ENCODE measurements around the gene CCER1. TPM values are rescaled to one million over a fixed set of nuclear protein-coding genes. Genes with fewer than 3 reads are reported as not detected.

Gene CCER1
- total and polyA plus RNA-seq, 8 donors = not detected

- Histone ChIP-seq H3K9me3 (no peaks in the 10 kb centered on the region), H3K36me3 (no peaks in the 10 kb centered on the region), H3K4me1 (no peaks in the 10 kb centered on the region), H3K27me3 (no peaks in the 10 kb centered on the region), H3K4me3 (no peak overlapping the region), H3K27ac (no peak overlapping the region)
- intact Hi-C loops (cut with DNase I; ENCODE audit: low total_unique reads) = no loop called here
- DNase-seq = no peak
- TF ChIP-seq POLR2AphosphoS5 (IDR thresholded peaks at IDR 0.05) (no peak), EP300 (IDR thresholded peaks at IDR 0.05) (no peak), CTCF (IDR thresholded peaks at IDR 0.05) (no peak), POLR2A (IDR thresholded peaks at IDR 0.05) (no peak)
- WGBS, 5 donors = 77 to 90% (median 85%) methylated on average over 4 of the region's 4 CpGs
Measured at GRCh38 chr12:90961154-90961553, 6.2 kb upstream of the CCER1 start.

GRCh38 chr12:90959538-90960139, 4.7 kb upstream of the CCER1 start:
- Histone ChIP-seq H3K4me1 (no peaks in the 10 kb centered on the region), H3K36me3 (no peaks in the 10 kb centered on the region), H3K4me3 (no peak overlapping the region), H3K27ac (no peak overlapping the region), H3K27me3 (no peaks in the 10 kb centered on the region), H3K9me3 (no peaks in the 10 kb centered on the region)
- intact Hi-C loops (cut with DNase I; ENCODE audit: low total_unique reads) = no loop called here
- DNase-seq = peak in 1 of 2 donors; percentile 80
- TF ChIP-seq CTCF (IDR thresholded peaks at IDR 0.05) (peak in 5 of 7 experiments; percentile 42 to 53 (median 44)), POLR2A (IDR thresholded peaks at IDR 0.05) (no peak)
- WGBS, 5 donors = 1 to 8% (median 3%) methylated on average over 4 of the region's 4 CpGs

GRCh38 chr12:90959032-90959431, 4.1 kb upstream of the CCER1 start:
- H3K4me1 ChIP-seq = no peaks in the 10 kb centered on the region
- intact Hi-C loops (cut with DNase I; ENCODE audit: low total_unique reads) = no loop called here
- no peak overlapping the region for H3K27ac ChIP-seq
- TF ChIP-seq POLR2A (IDR thresholded peaks at IDR 0.05) (no peak), EP300 (IDR thresholded peaks at IDR 0.05) (no peak), CTCF (IDR thresholded peaks at IDR 0.05) (no peak)
- H3K4me3 ChIP-seq = no peak overlapping the region
- 64 to 72% (median 66%) methylated on average over 4 of the region's 4 CpGs for WGBS, 5 donors
- peak in 1 of 2 donors; percentile 28 for DNase-seq
- no peaks in the 10 kb centered on the region for H3K36me3 ChIP-seq
- H3K27me3 ChIP-seq = no peaks in the 10 kb centered on the region
- H3K9me3 ChIP-seq = no peaks in the 10 kb centered on the region

- no peaks in the 10 kb centered on the region for H3K9me3 ChIP-seq
- TF ChIP-seq EP300 (IDR thresholded peaks at IDR 0.05) = no peak
- no peak for TF ChIP-seq CTCF (IDR thresholded peaks at IDR 0.05)
- no peaks in the 10 kb centered on the region for H3K4me1 ChIP-seq
- no peak for DNase-seq
- intact Hi-C loops (cut with DNase I; ENCODE audit: low total_unique reads) = no loop called here
- H3K36me3 ChIP-seq = no peaks in the 10 kb centered on the region
- no peak overlapping the region for H3K27ac ChIP-seq
- WGBS, 5 donors = 61 to 76% (median 73%) methylated on average over 3 of the region's 3 CpGs
- H3K27me3 ChIP-seq = no peaks in the 10 kb centered on the region
- no peak overlapping the region for H3K4me3 ChIP-seq
Measured at GRCh38 chr12:90958347-90958746, 3.4 kb upstream of the CCER1 start.
